ENCODE results near the gene LRRC71. TPM values are rescaled to one million over a fixed set of nuclear protein-coding genes. Genes with fewer than 3 reads are reported as not detected.
A peak's percentile ranks its signal among the peaks of the same experiment; 100 is the strongest.

LRRC71 gene
- total and polyA plus RNA-seq, 2 donors from 2014 or later = 0.19 to 0.50 TPM

GRCh38 chr1:156909671-156910070 is 10.8 kb upstream of the LRRC71 start:
- FAIRE-seq = no peak
- H3K4me1 ChIP-seq (ENCODE audit: control insufficient read depth in 2 of 3, insufficient read depth in 2 of 3, low read depth in 1 of 3, low read length in 3 of 3) = no peaks in the 10 kb centered on the region
- no peak overlapping the region for H3K27ac ChIP-seq (ENCODE audit: low read depth in 2 of 2, low read length in 2 of 2)
- TF ChIP-seq CTCF (IDR thresholded peaks at IDR 0.05; ENCODE audit: borderline replicate concordance, extremely low read depth, insufficient read depth) = no peak
- H3K36me3 ChIP-seq (ENCODE audit: control insufficient read depth in 2 of 3, insufficient read depth in 3 of 3, low read length in 3 of 3) = peaks cover 0 to 3% (median 0%) of the 10 kb centered on the region in 3 donors
- H3K9me3 ChIP-seq (ENCODE audit: control insufficient read depth in 2 of 3, insufficient read depth in 1 of 3, low read length in 3 of 3) = no peaks in the 10 kb centered on the region
- DNase-seq = peak in 1 of 5 donors; percentile 66
- H3K27me3 ChIP-seq (ENCODE audit: control insufficient read depth, insufficient read depth, low read length) = no peaks in the 10 kb centered on the region
- no peak overlapping the region for H3K9ac ChIP-seq (ENCODE audit: low read length in 3 of 3)
- intact Hi-C loops (cut with DNase I) = no loop called here
- no peak overlapping the region for H3K4me3 ChIP-seq (ENCODE audit: low read length in 3 of 3)

DNA sequence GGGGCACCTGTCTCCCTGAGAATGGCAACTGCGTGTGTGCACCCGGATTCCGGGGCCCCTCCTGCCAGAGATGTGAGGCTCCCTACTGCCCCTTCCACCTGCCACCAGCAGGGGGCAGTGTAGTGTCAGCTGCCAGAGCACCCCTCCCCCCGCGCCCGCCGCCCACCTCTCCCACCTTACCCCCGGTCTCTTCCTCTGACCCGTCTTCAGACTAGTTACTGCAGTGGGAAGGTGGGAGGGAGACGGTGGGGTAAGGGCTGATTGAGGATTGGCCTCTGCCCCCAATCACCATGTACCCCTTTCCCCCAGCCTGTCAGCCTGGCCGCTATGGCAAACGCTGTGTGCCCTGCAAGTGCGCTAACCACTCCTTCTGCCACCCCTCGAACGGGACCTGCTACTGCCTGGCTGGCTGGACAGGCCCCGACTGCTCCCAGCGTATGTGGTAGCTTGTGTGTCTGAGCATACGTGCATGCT is 10.1 kb upstream of the LRRC71 start:
- Histone ChIP-seq H3K27me3 (ENCODE audit: control insufficient read depth, insufficient read depth, low read length) (no peaks in the 10 kb centered on the region), H3K4me3 (ENCODE audit: low read length in 3 of 3) (no peak overlapping the region), H3K9ac (ENCODE audit: low read length in 3 of 3) (no peak overlapping the region), H3K27ac (ENCODE audit: low read depth in 2 of 2, low read length in 2 of 2) (no peak overlapping the region), H3K36me3 (ENCODE audit: control insufficient read depth in 2 of 3, insufficient read depth in 3 of 3, low read length in 3 of 3) (peaks cover 0 to 3% (median under 1%) of the 10 kb centered on the region in 3 donors), H3K4me1 (ENCODE audit: control insufficient read depth in 2 of 3, insufficient read depth in 2 of 3, low read depth in 1 of 3, low read length in 3 of 3) (no peaks in the 10 kb centered on the region), H3K9me3 (ENCODE audit: control insufficient read depth in 2 of 3, insufficient read depth in 1 of 3, low read length in 3 of 3) (no peaks in the 10 kb centered on the region)
- no peak for FAIRE-seq
- intact Hi-C loops (cut with DNase I) = no loop called here
- peak; percentile 69 for TF ChIP-seq CTCF (IDR thresholded peaks at IDR 0.05; ENCODE audit: borderline replicate concordance, extremely low read depth, insufficient read depth)
- peak in 3 of 5 donors; percentile 39 to 71 (median 61) for DNase-seq

DNA sequence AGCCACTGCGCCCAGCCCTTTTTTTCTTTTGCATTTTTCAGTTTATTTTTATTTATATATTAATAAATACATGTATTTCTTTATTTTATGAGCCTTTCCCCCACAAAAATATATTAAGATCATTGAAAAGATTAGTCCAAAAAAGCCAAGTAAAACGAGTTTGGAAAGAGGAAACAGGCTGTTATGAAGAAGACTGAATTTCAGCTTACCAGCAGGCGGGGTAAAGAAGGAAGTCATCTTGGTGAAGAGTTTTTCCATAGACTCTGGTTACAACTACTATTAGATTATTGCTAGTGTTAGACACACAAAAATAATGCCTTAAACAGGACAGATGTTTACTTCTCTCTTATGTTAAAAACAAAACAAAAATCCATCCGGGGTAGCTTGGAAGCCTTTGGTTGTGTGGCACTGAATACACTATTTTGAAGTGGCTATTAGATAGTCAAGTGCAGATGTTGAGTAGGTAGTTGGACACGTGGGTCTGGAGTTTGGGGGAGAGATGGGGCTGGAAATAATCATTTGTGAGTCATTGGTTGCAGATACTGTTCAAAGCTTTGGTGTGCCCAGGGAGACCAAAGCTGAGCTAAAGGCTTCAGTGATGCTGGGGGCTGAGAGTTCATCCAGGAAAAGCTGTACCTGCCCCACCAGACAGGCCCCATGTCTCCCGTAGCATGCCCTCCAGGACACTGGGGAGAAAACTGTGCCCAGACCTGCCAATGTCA is 8.7 kb upstream of the LRRC71 start:
- intact Hi-C loops (cut with DNase I) = no loop called here
- no peak overlapping the region for H3K4me3 ChIP-seq (ENCODE audit: low read length in 3 of 3)
- no peak overlapping the region for H3K9ac ChIP-seq (ENCODE audit: low read length in 3 of 3)
- H3K36me3 ChIP-seq (ENCODE audit: control insufficient read depth in 2 of 3, insufficient read depth in 3 of 3, low read length in 3 of 3) = peaks cover 0 to 4% (median 3%) of the 10 kb centered on the region in 3 donors
- H3K9me3 ChIP-seq (ENCODE audit: control insufficient read depth in 2 of 3, insufficient read depth in 1 of 3, low read length in 3 of 3) = no peaks in the 10 kb centered on the region
- FAIRE-seq = no peak
- no peak for TF ChIP-seq CTCF (IDR thresholded peaks at IDR 0.05; ENCODE audit: borderline replicate concordance, extremely low read depth, insufficient read depth)
- no peak for DNase-seq
- H3K4me1 ChIP-seq (ENCODE audit: control insufficient read depth in 2 of 3, insufficient read depth in 2 of 3, low read depth in 1 of 3, low read length in 3 of 3) = no peaks in the 10 kb centered on the region
- H3K27me3 ChIP-seq (ENCODE audit: control insufficient read depth, insufficient read depth, low read length) = no peaks in the 10 kb centered on the region
- no peak overlapping the region for H3K27ac ChIP-seq (ENCODE audit: low read depth in 2 of 2, low read length in 2 of 2)
